Body of pancreas (tissue), 4 donors: Measurements from ENCODE around the gene PNKP. TPM values are rescaled to one million over a fixed set of nuclear protein-coding genes. Genes with fewer than 3 reads are reported as not detected.

ENCODE experiments used
- ATAC-seq: fragments of 150-250 bp; one replicate; pipeline ENCODE4 v1.9.1; 2016
- DNase-seq, 4 donors: peaks; one replicate each; pipeline ENCODE4 v3.0.0-alpha.2; 2019
- H3K27ac ChIP-seq, 4 donors: fragments of 200-600 bp; sonication (generic); 1 replicate in 3 of 4; 2 replicates in 1 of 4; pipeline versions ENCODE4 v1.5.1 to v1.6.1; 2016 to 2019; ENCODE audit warnings: mild to moderate bottlenecking in 1 of 4, mixed read lengths in 1 of 4, moderate library complexity in 1 of 4
- H3K27me3 ChIP-seq, 2 donors: fragments of 200-600 bp; sonication (generic); one replicate each; pipeline ENCODE4 v1.6.0; 2016; ENCODE audit warnings: mild to moderate bottlenecking in 1 of 2
- H3K36me3 ChIP-seq, 2 donors: fragments of 200-600 bp; sonication (generic); replicated peaks in 1 of 2; 2 replicates each; pipeline ENCODE4 v1.5.1; 2016; ENCODE audit warnings: low read depth in 2 of 2; ENCODE audit not compliant: insufficient read depth in 1 of 2
- H3K4me1 ChIP-seq: fragments of 200-600 bp; sonication (generic); one replicate; pipeline ENCODE4 v1.6.0; 2016
- H3K4me3 ChIP-seq, 2 donors: fragments of 200-600 bp; sonication (generic); 1 replicate in 1 of 2; 2 replicates in 1 of 2; pipeline ENCODE4 v1.5.1; 2016 to 2019
- H3K9me3 ChIP-seq, 3 donors: fragments of 200-600 bp; sonication (generic); 1 replicate in 2 of 3; 2 replicates in 1 of 3; pipeline ENCODE4 v1.5.1; 2016
- POLR2A ChIP-seq, 3 donors: fragments of 450-650 bp; IDR thresholded peaks; one replicate each; pipeline ENCODE4 v1.6.1; 2016; ENCODE audit warnings: antibody characterized with exemption in 3 of 3, mild to moderate bottlenecking in 2 of 3
- WGBS, 2 donors: methylation state at CpG; one replicate each; pipeline ENCODE4 v1.1.5; 2017; 5-methylcytosine and 5-hydroxymethylcytosine counted together
- intact Hi-C: fragments of 100-400 bp; cut with DNase I; formaldehyde crosslinking; loops from one replicate; pipeline ENCODE4 v1.15.1; 2023
- total RNA-seq, 2 donors: library from RNA; depleted of rRNA; stranded (reverse); fragments of >200 nt; gene quantifications; one replicate each; pipeline ENCODE4 v1.1.0, GENCODE V29; 2016
- TF ChIP-seq, protein P1 (sequence below), 7 experiments: fragments of 450-650 bp in 4 of 7; fragments of 200-600 bp in 3 of 7; sonication (generic) in 3 of 7; IDR thresholded peaks; one replicate each; pipeline ENCODE4 v1.5.1; 2016 to 2019; ENCODE audit warnings: antibody characterized with exemption in 7 of 7

PNKP gene
- total RNA-seq, 2 donors from 2014 or later = 59.7 to 122 TPM

DNA sequence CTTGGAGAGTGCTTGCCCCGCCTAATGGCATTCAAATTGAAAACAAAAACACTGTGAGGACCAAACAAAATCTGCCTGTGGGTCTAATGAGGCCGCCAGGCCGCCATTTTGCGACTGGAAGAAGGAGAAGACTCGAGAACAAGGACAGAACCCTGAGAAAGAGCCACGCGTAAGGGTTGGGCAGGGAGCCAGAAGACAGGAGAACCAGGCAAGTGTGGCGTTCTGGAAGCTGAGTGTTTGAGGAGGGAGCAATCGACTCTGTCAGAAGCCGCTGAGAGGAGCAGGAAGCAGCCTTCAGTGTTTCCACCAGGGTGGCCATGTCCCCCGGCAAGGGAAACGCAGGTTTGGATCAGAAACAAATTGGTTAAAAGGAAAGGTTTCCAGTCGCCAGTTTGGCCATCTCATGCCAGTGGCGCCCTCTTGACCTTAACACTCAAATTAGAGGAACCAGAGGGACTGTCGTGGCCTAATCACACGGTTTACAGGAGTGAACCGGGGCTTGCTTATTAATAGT is 26.6 kb downstream of the PNKP start:
- no peaks in the 10 kb centered on the region for H3K4me1 ChIP-seq
- intact Hi-C loops = no loop called here
- H3K27ac ChIP-seq = no peak overlapping the region
- H3K9me3 ChIP-seq = no peaks in the 10 kb centered on the region
- WGBS, 2 donors = 84 to 94% methylated on average over 17 of the region's 17 CpGs
- no peaks in the 10 kb centered on the region for H3K27me3 ChIP-seq
- ATAC-seq = no peak
- TF ChIP-seq, protein P1, sequence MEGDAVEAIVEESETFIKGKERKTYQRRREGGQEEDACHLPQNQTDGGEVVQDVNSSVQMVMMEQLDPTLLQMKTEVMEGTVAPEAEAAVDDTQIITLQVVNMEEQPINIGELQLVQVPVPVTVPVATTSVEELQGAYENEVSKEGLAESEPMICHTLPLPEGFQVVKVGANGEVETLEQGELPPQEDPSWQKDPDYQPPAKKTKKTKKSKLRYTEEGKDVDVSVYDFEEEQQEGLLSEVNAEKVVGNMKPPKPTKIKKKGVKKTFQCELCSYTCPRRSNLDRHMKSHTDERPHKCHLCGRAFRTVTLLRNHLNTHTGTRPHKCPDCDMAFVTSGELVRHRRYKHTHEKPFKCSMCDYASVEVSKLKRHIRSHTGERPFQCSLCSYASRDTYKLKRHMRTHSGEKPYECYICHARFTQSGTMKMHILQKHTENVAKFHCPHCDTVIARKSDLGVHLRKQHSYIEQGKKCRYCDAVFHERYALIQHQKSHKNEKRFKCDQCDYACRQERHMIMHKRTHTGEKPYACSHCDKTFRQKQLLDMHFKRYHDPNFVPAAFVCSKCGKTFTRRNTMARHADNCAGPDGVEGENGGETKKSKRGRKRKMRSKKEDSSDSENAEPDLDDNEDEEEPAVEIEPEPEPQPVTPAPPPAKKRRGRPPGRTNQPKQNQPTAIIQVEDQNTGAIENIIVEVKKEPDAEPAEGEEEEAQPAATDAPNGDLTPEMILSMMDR (IDR thresholded peaks at IDR 0.05) = no peak
- no peak for TF ChIP-seq POLR2A (IDR thresholded peaks at IDR 0.05)
- peaks cover 0 to 2% of the 10 kb centered on the region in 2 donors for H3K36me3 ChIP-seq
- no peak overlapping the region for H3K4me3 ChIP-seq
- DNase-seq = no peak

DNA sequence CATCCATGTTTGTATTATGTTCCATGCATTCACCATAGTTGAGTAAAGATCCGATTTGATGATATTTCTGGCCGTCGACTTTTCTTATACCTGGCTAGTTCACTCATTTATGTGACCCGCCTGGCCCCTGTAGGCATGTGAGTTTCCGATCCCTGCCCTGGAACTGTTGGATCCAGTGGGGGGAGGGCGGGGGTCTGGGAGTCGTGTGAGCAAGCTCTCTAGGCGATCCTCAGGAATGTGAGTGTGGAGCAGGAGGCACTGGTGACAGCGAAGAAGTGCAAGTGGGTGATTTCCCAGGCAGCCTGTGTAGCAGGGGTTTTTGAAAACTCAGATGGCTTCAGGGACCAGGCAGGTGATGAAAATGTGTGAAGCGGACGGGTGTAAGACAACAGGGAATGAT is 27.1 kb downstream of the PNKP start:
- no peaks in the 10 kb centered on the region for H3K9me3 ChIP-seq
- 87 to 95% methylated on average over 11 of the region's 11 CpGs for WGBS, 2 donors
- peaks cover 0 to 2% of the 10 kb centered on the region in 2 donors for H3K36me3 ChIP-seq
- no peak for ATAC-seq
- H3K4me3 ChIP-seq = no peak overlapping the region
- no peak for TF ChIP-seq POLR2A (IDR thresholded peaks at IDR 0.05)
- TF ChIP-seq, protein P1 (IDR thresholded peaks at IDR 0.05) = no peak
- no peak overlapping the region for H3K27ac ChIP-seq
- no peaks in the 10 kb centered on the region for H3K4me1 ChIP-seq
- intact Hi-C loops = no loop called here
- H3K27me3 ChIP-seq = no peaks in the 10 kb centered on the region
- DNase-seq = no peak

DNA sequence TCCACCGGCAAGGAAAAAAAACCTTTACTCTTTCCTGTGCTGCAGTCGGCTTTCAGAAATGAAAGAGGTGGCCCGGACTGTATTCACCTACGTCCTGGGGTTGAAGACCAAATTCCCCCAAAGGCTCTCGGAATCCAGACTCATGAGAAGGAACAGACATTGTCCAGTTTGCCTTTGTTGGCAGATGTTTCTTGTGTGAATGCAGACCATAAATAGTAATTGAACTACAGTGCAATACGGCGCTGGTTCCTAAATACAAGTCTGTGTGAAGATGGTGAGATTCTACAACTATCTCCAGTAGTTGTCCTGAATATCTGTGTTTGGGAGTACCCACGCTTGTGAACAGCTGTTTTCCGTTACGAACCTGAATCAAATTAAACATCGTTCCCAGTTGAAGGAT is 27.7 kb downstream of the PNKP start:
- H3K27ac ChIP-seq = no peak overlapping the region
- H3K4me3 ChIP-seq = no peak overlapping the region
- intact Hi-C loops = no loop called here
- H3K27me3 ChIP-seq = no peaks in the 10 kb centered on the region
- 87 to 91% methylated on average over 11 of the region's 11 CpGs for WGBS, 2 donors
- H3K36me3 ChIP-seq = peaks cover 0 to 4% of the 10 kb centered on the region in 2 donors
- no peak for TF ChIP-seq POLR2A (IDR thresholded peaks at IDR 0.05)
- TF ChIP-seq, protein P1 (IDR thresholded peaks at IDR 0.05) = no peak
- ATAC-seq (no peak), DNase-seq (no peak)
- no peaks in the 10 kb centered on the region for H3K9me3 ChIP-seq
- H3K4me1 ChIP-seq = no peaks in the 10 kb centered on the region

DNA sequence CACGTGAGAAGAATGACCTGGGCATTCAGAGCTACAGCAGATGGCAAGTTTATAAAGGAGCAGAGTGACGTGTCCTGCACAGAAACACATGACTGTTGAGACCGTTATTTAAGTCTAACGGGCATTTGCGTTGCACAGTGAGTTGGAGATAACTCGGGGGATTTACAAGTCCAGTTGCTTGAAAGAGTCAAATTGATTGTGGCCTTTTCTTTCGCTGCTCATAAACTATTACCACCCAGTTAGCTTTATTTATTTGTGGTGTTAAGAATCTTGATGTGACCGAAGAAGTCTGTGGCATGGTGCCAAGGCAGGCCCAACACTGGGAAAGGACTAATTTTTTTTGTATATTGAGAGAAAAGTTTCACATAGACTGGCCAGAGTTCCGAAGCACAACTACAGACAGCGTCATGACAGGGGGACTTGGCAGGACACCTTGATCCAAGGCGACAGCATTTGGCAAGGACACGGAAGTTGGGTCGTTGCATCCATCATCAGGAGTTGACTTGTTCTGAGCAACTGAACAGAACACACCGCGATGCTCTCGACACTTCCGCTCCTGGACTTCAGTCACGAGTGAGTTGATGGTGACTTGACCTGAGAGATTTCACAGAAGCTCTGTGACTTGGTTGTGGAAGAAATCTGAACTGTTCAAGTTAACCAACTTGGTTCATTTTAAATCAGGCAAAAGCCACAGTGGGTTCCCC is 28.3 kb downstream of the PNKP start:
- Histone ChIP-seq H3K9me3 (no peaks in the 10 kb centered on the region), H3K4me1 (no peaks in the 10 kb centered on the region), H3K27ac (no peak overlapping the region), H3K4me3 (no peak overlapping the region), H3K27me3 (no peaks in the 10 kb centered on the region), H3K36me3 (peaks cover 0 to 9% of the 10 kb centered on the region in 2 donors)
- 81 to 89% methylated on average over 18 of the region's 18 CpGs for WGBS, 2 donors
- ATAC-seq (no peak), DNase-seq (no peak)
- no peak for TF ChIP-seq POLR2A (IDR thresholded peaks at IDR 0.05)
- TF ChIP-seq, protein P1 (IDR thresholded peaks at IDR 0.05) = no peak
- intact Hi-C loops = no loop called here

DNA sequence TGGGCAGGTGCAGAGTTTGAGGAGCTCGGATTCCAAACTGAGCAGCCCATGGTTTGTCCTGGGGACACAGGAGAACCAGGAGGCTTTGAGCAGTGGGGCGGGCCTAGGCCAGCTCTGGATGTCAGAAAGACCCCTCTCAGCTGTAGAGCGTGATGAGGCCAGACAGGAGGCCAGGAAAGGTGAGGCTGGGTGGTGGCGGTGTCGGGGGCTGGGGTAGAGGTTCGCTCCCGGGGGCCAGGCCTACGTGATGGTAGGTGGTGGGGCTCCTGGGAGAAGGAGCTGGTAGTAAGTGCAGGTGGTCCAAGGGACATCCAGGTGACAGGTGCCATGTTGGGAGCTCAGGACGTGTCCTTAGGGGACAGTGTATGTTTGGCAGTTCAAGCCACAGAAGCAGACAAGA is 30.0 kb downstream of the PNKP start:
- Histone ChIP-seq H3K4me3 (no peak overlapping the region), H3K27me3 (no peaks in the 10 kb centered on the region), H3K27ac (no peak overlapping the region), H3K4me1 (no peaks in the 10 kb centered on the region), H3K9me3 (no peaks in the 10 kb centered on the region), H3K36me3 (peaks cover 0 to 13% of the 10 kb centered on the region in 2 donors)
- TF ChIP-seq, protein P1 (IDR thresholded peaks at IDR 0.05) = no peak
- no peak for TF ChIP-seq POLR2A (IDR thresholded peaks at IDR 0.05)
- WGBS, 2 donors = 94 to 98% methylated on average over 9 of the region's 9 CpGs
- DNase-seq = no peak
- ATAC-seq = no peak
- intact Hi-C loops = no loop called here
